22Rv1 (cell line): Measurements from ENCODE around the gene LSAMP.

Experiments used
- ZFX ChIP-seq: fragments of 450-650 bp; IDR thresholded peaks from 2 replicates; pipeline ENCODE4 v1.6.1; 2017; ENCODE audit warnings: antibody characterized with exemption, borderline replicate concordance
- TF ChIP-seq, protein P1 (sequence below): fragments of 450-650 bp; IDR thresholded peaks from 2 replicates; pipeline ENCODE4 v1.5.1; 2017; ENCODE audit warnings: mild to moderate bottlenecking

DNA sequence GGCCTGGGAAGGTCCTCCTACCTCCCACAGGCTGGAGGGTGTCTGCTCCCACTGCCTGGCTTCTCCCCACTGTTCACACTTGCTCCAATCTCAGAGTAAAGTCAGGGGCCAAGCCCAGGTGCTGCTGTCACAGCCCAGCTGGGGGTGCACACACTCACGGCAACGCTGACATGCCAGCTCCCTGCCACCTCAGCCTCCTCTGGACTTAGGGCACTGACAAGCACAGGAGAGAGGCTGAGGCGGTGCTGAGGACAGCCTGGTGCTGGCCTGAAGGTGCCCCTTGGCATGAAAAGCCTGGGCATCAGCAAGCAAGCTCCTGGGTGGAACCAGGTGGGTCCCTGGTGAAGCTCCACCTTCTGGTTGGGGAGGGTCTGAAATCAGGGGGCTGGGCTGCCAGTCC, 53.0 kb downstream of the LSAMP start:
- TF ChIP-seq, protein P1, sequence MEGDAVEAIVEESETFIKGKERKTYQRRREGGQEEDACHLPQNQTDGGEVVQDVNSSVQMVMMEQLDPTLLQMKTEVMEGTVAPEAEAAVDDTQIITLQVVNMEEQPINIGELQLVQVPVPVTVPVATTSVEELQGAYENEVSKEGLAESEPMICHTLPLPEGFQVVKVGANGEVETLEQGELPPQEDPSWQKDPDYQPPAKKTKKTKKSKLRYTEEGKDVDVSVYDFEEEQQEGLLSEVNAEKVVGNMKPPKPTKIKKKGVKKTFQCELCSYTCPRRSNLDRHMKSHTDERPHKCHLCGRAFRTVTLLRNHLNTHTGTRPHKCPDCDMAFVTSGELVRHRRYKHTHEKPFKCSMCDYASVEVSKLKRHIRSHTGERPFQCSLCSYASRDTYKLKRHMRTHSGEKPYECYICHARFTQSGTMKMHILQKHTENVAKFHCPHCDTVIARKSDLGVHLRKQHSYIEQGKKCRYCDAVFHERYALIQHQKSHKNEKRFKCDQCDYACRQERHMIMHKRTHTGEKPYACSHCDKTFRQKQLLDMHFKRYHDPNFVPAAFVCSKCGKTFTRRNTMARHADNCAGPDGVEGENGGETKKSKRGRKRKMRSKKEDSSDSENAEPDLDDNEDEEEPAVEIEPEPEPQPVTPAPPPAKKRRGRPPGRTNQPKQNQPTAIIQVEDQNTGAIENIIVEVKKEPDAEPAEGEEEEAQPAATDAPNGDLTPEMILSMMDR: no peak
- TF ChIP-seq ZFX: no peak
